DOHH2 (cell line): Measurements from ENCODE around the gene KRTAP4-2.

Source experiments
- EZH2phosphoT487 ChIP-seq: fragments of 200-600 bp; sonication (generic); IDR thresholded peaks from 2 replicates; pipeline ENCODE4 v1.6.1; 2017; ENCODE audit warnings: borderline replicate concordance, mild to moderate bottlenecking, antibody characterized with exemption, low read length, moderate library complexity, mixed read lengths
- TF ChIP-seq, protein P1 (sequence below): fragments of 200-600 bp; sonication (generic); IDR thresholded peaks from one replicate; pipeline ENCODE4 v1.5.1; 2014; ENCODE audit warnings: antibody characterized with exemption, mild to moderate bottlenecking, low read depth, low read length; ENCODE audit not compliant: poor library complexity, severe bottlenecking

DNA sequence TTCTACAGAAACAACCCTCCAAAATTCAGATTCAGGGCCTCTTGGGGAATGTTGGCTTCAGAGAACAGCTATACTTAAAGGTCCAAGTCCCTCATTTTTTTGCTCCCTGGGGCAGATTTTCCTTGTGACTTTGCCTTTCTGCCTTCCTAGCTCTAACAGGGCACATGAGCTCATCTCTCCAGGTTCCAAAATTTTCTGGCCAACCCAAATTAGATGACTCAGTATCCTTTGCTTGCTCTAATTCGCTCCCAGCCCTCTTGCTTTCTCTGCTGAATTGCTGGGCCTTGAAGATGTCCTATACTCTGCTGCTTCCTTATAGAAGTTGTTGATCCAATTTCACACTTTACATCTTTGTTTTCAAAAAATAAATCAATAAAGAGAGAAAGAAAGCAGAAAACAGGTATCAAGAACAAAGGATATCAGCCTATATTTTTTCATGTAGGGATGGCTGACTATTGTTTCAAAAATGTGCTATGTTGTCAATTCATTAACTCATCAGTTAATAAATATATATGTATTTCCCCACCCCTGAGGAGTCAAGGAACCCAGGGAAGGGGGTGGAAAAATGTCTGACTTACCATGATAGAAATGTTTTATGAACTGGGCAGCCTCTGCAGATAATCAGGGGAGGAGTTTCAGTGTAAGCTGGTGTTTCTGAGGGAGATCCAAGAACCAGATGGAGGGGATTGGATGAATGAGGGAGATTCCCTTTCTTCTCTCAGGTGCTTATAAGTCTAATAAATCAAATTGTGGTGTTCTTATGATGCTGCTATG is 1.0 kb upstream of the KRTAP4-2 start:
- TF ChIP-seq, protein P1, sequence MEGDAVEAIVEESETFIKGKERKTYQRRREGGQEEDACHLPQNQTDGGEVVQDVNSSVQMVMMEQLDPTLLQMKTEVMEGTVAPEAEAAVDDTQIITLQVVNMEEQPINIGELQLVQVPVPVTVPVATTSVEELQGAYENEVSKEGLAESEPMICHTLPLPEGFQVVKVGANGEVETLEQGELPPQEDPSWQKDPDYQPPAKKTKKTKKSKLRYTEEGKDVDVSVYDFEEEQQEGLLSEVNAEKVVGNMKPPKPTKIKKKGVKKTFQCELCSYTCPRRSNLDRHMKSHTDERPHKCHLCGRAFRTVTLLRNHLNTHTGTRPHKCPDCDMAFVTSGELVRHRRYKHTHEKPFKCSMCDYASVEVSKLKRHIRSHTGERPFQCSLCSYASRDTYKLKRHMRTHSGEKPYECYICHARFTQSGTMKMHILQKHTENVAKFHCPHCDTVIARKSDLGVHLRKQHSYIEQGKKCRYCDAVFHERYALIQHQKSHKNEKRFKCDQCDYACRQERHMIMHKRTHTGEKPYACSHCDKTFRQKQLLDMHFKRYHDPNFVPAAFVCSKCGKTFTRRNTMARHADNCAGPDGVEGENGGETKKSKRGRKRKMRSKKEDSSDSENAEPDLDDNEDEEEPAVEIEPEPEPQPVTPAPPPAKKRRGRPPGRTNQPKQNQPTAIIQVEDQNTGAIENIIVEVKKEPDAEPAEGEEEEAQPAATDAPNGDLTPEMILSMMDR = no peak
- no peak for TF ChIP-seq EZH2phosphoT487
